ENCODE measurements around the gene FAS. TPM values are rescaled to one million over a fixed set of nuclear protein-coding genes. Genes with fewer than 3 reads are reported as not detected.

The FAS gene
- total RNA-seq, 2 experiments from 2014 or later = 23.8 to 28.2 TPM

GRCh38 chr10:89053555-89053954 lies 63.0 kb downstream of the FAS start:
- Mint-ChIP-seq H3K27ac (no peak overlapping the region), H3K9me3 (no peaks in the 10 kb centered on the region), H3K4me1 (ENCODE audit: low read depth) (no peaks in the 10 kb centered on the region), H3K4me3 (no peak overlapping the region), H3K27me3 (no peaks in the 10 kb centered on the region), H3K36me3 (ENCODE audit: low read depth) (no peaks in the 10 kb centered on the region)
- DNase-seq (no peak), ATAC-seq (ENCODE audit: poor library complexity) (no peak)
- no peaks in the 10 kb centered on the region for H3K36me3 ChIP-seq (ENCODE audit: insufficient read depth, low read length)
- no peak overlapping the region for H3K27ac ChIP-seq (ENCODE audit: low read depth in 1 of 2, low read length in 2 of 2)
- no peak for TF ChIP-seq CTCF (IDR thresholded peaks at IDR 0.05)
- intact Hi-C loops (cut with DNase I, micrococcal nuclease) = no loop called here
- H3K4me1 ChIP-seq (ENCODE audit: insufficient read depth, low read length) = no peaks in the 10 kb centered on the region
- ChIA-PET POLR2A (no interaction called here), CTCF (no interaction called here)
- H3K27me3 ChIP-seq (ENCODE audit: control insufficient read depth in 1 of 2, insufficient read depth in 2 of 2, low read length in 2 of 2) = no peaks in the 10 kb centered on the region
- no peaks in the 10 kb centered on the region for H3K9me3 ChIP-seq (ENCODE audit: control insufficient read depth in 1 of 2, insufficient read depth in 1 of 2, low read length in 2 of 2)
- H3K4me3 ChIP-seq (ENCODE audit: low read length) = no peak overlapping the region

- DNase-seq (no peak), ATAC-seq (ENCODE audit: poor library complexity) (no peak)
- Histone ChIP-seq H3K4me1 (ENCODE audit: insufficient read depth, low read length) (no peaks in the 10 kb centered on the region), H3K27ac (ENCODE audit: low read depth in 1 of 2, low read length in 2 of 2) (no peak overlapping the region), H3K9me3 (ENCODE audit: control insufficient read depth in 1 of 2, insufficient read depth in 1 of 2, low read length in 2 of 2) (no peaks in the 10 kb centered on the region), H3K4me3 (ENCODE audit: low read length) (no peak overlapping the region), H3K36me3 (ENCODE audit: insufficient read depth, low read length) (no peaks in the 10 kb centered on the region), H3K27me3 (ENCODE audit: control insufficient read depth in 1 of 2, insufficient read depth in 2 of 2, low read length in 2 of 2) (no peaks in the 10 kb centered on the region)
- no peaks in the 10 kb centered on the region for H3K36me3 Mint-ChIP-seq (ENCODE audit: low read depth)
- intact Hi-C loops (cut with DNase I, micrococcal nuclease) = no loop called here
- CTCF ChIA-PET = no interaction called here
- no peak for TF ChIP-seq CTCF (IDR thresholded peaks at IDR 0.05)
- POLR2A ChIA-PET = no interaction called here
- H3K27me3 Mint-ChIP-seq = no peaks in the 10 kb centered on the region
- no peaks in the 10 kb centered on the region for H3K9me3 Mint-ChIP-seq
- H3K27ac Mint-ChIP-seq = no peak overlapping the region
- no peak overlapping the region for H3K4me3 Mint-ChIP-seq
- H3K4me1 Mint-ChIP-seq (ENCODE audit: low read depth) = no peaks in the 10 kb centered on the region
Measured at GRCh38 chr10:89055159-89055558, 64.6 kb downstream of the FAS start.

- intact Hi-C loops (cut with DNase I, micrococcal nuclease) = loop anchor here in 1 of 2 experiments (5.0 kb wide), 1 partner anchor 51 kb away; no protein-coding TSS in a partner anchor
- no peaks in the 10 kb centered on the region for H3K27me3 ChIP-seq (ENCODE audit: control insufficient read depth in 1 of 2, insufficient read depth in 2 of 2, low read length in 2 of 2)
- POLR2A ChIA-PET = interaction anchor here (0.7 kb wide), 1 partner anchor 73 kb away, joined by 4 read pairs; no protein-coding TSS in a partner anchor
- ATAC-seq (ENCODE audit: poor library complexity) (no peak), DNase-seq (no peak)
- no peak overlapping the region for H3K27ac Mint-ChIP-seq
- no peaks in the 10 kb centered on the region for H3K27me3 Mint-ChIP-seq
- CTCF ChIA-PET = interaction anchor here (1.1 kb wide), 1 partner anchor 128 kb away, joined by 3 read pairs; no protein-coding TSS in a partner anchor
- H3K36me3 Mint-ChIP-seq (ENCODE audit: low read depth) = no peaks in the 10 kb centered on the region
- H3K9me3 ChIP-seq (ENCODE audit: control insufficient read depth in 1 of 2, insufficient read depth in 1 of 2, low read length in 2 of 2) = no peaks in the 10 kb centered on the region
- no peaks in the 10 kb centered on the region for H3K4me1 Mint-ChIP-seq (ENCODE audit: low read depth)
- no peak for TF ChIP-seq CTCF (IDR thresholded peaks at IDR 0.05)
- H3K9me3 Mint-ChIP-seq = no peaks in the 10 kb centered on the region
- no peak overlapping the region for H3K27ac ChIP-seq (ENCODE audit: low read depth in 1 of 2, low read length in 2 of 2)
- H3K4me3 ChIP-seq (ENCODE audit: low read length) = no peak overlapping the region
- H3K4me1 ChIP-seq (ENCODE audit: insufficient read depth, low read length) = no peaks in the 10 kb centered on the region
- H3K36me3 ChIP-seq (ENCODE audit: insufficient read depth, low read length) = no peaks in the 10 kb centered on the region
- no peak overlapping the region for H3K4me3 Mint-ChIP-seq
Measured at GRCh38 chr10:89062861-89063260, 72.3 kb downstream of the FAS start.
